Liver (tissue), 9 donors: ENCODE results near the gene ALDH2. TPM values are rescaled to one million over a fixed set of nuclear protein-coding genes. Genes with fewer than 3 reads are reported as not detected.
"Not testable (repeated sequence)": the region's sequence is repeated elsewhere in the genome, so short reads cannot be mapped to it uniquely, and the experiment has no call there.

Experiments used
- DNase-seq: peaks from one replicate; pipeline ENCODE4 v3.0.0-alpha.2; 2017; ENCODE audit warnings: low spot score
- H3K27ac ChIP-seq, 2 donors: one replicate each; pipeline ENCODE4 v1.7.0; 2013; ENCODE audit warnings: inconsistent platforms in 2 of 2, low read length in 2 of 2, control low read depth in 1 of 2, low read depth in 1 of 2, mild to moderate bottlenecking in 1 of 2
- H3K27me3 ChIP-seq, 4 donors: one replicate each; pipeline versions ENCODE4 v1.6.1 to v1.7.0; 2013; ENCODE audit warnings: low read length in 3 of 4, inconsistent platforms in 1 of 4, mild to moderate bottlenecking in 1 of 4, moderate library complexity in 1 of 4; ENCODE audit not compliant: control insufficient read depth in 4 of 4, insufficient read depth in 4 of 4
- H3K36me3 ChIP-seq, 4 donors: one replicate each; pipeline versions ENCODE4 v1.6.1 to v1.7.0; 2013; ENCODE audit warnings: low read length in 3 of 4, mild to moderate bottlenecking in 3 of 4, low read depth in 1 of 4, moderate library complexity in 1 of 4; ENCODE audit not compliant: control insufficient read depth in 4 of 4, insufficient read depth in 3 of 4
- H3K4me1 ChIP-seq, 4 donors: one replicate each; pipeline versions ENCODE4 v1.6.1 to v1.7.0; 2013; ENCODE audit warnings: low read length in 3 of 4, mild to moderate bottlenecking in 3 of 4, moderate library complexity in 1 of 4; ENCODE audit not compliant: control insufficient read depth in 4 of 4, insufficient read depth in 4 of 4
- H3K4me3 ChIP-seq, 3 donors: one replicate each; pipeline versions ENCODE4 v1.6.1 to v1.7.0; 2013; ENCODE audit warnings: low read length in 3 of 3, control low read depth in 1 of 3, low read depth in 1 of 3, mild to moderate bottlenecking in 1 of 3
- H3K9ac ChIP-seq, 2 donors: one replicate each; pipeline ENCODE4 v1.7.0; 2013; ENCODE audit warnings: low read length in 2 of 2, mild to moderate bottlenecking in 2 of 2, moderate library complexity in 2 of 2, control low read depth in 1 of 2, low read depth in 1 of 2
- H3K9me3 ChIP-seq, 4 donors: one replicate each; pipeline versions ENCODE4 v1.6.1 to v1.7.0; 2013; ENCODE audit warnings: low read length in 3 of 4; ENCODE audit not compliant: control insufficient read depth in 4 of 4
- EGR1 ChIP-seq, 2 donors: IDR thresholded peaks; 2 replicates each; pipeline ENCODE4 v1.6.1; 2016 to 2018; ENCODE audit warnings: antibody characterized with exemption in 2 of 2, low read depth in 2 of 2
- FOXA1 ChIP-seq: IDR thresholded peaks from 2 replicates; pipeline ENCODE4 v1.6.1; 2016; ENCODE audit warnings: antibody characterized with exemption
- FOXA2 ChIP-seq: IDR thresholded peaks from 2 replicates; pipeline ENCODE4 v1.6.1; 2016; ENCODE audit warnings: antibody characterized with exemption
- GABPA ChIP-seq, 2 donors: IDR thresholded peaks in 1 of 2; conservative IDR thresholded peaks in 1 of 2; 2 replicates each; pipeline ENCODE4 v1.6.1; 2016; ENCODE audit warnings: antibody characterized with exemption in 2 of 2, mild to moderate bottlenecking in 1 of 2, moderate library complexity in 1 of 2
- HNF4G ChIP-seq: IDR thresholded peaks from 2 replicates; pipeline ENCODE4 v1.6.1; 2016; ENCODE audit warnings: antibody characterized with exemption
- JUND ChIP-seq, 2 donors: IDR thresholded peaks; 2 replicates each; pipeline ENCODE4 v1.6.1; 2016; ENCODE audit warnings: antibody characterized with exemption in 2 of 2
- NR2F2 ChIP-seq: IDR thresholded peaks from 2 replicates; pipeline ENCODE4 v1.6.1; 2016; ENCODE audit warnings: antibody characterized with exemption
- RAD21 ChIP-seq, 2 donors: IDR thresholded peaks; 2 replicates each; pipeline ENCODE4 v1.6.1; 2016; ENCODE audit warnings: antibody characterized with exemption in 2 of 2, mild to moderate bottlenecking in 2 of 2
- RXRA ChIP-seq, 2 donors: IDR thresholded peaks; 2 replicates each; pipeline ENCODE4 v1.6.1; 2017 to 2018; ENCODE audit warnings: antibody characterized with exemption in 2 of 2, mild to moderate bottlenecking in 1 of 2
- SP1 ChIP-seq: IDR thresholded peaks from 2 replicates; pipeline ENCODE4 v1.6.1; 2018; ENCODE audit warnings: antibody characterized with exemption, mild to moderate bottlenecking
- TAF1 ChIP-seq: conservative IDR thresholded peaks from 2 replicates; pipeline ENCODE4 v1.6.1; 2016; ENCODE audit warnings: antibody characterized with exemption, mild to moderate bottlenecking
- YY1 ChIP-seq: IDR thresholded peaks from 2 replicates; pipeline ENCODE4 v1.6.1; 2016; ENCODE audit warnings: antibody characterized with exemption, mild to moderate bottlenecking
- WGBS: extraction: QIAGEN DNeasy Blood & Tissue Kit; methylation state at CpG from one replicate; pipeline ENCODE4 v1.1.7; 2013; 5-methylcytosine and 5-hydroxymethylcytosine counted together
- polyA plus RNA-seq, 2 donors: library from polyadenylated mRNA; stranded (reverse) in 1 of 2; unstranded in 1 of 2; fragments of 200-250 nt in 1 of 2; fragments of >200 nt in 1 of 2; fragmentation: Nextera tagmentation in 1 of 2; extraction: Ambion mirVana in 1 of 2; gene quantifications; one replicate each; pipeline versions ENCODE4 v1.2.1 to v1.2.3, GENCODE V29; 2013 to 2015
- total RNA-seq, 2 donors: library from RNA; depleted of rRNA; stranded (reverse); fragments of >200 nt; gene quantifications; one replicate each; pipeline ENCODE4 v1.2.3, GENCODE V29; 2014
- TF ChIP-seq, protein P1 (sequence below): IDR thresholded peaks from 2 replicates; pipeline ENCODE4 v1.6.1; 2016; ENCODE audit warnings: antibody characterized with exemption, mild to moderate bottlenecking
- TF ChIP-seq, protein P2 (sequence below): IDR thresholded peaks from 2 replicates; pipeline ENCODE4 v1.6.1; 2016; ENCODE audit warnings: antibody characterized with exemption
- TF ChIP-seq, protein P3 (sequence below): IDR thresholded peaks from 2 replicates; pipeline ENCODE4 v1.6.1; 2016; ENCODE audit warnings: antibody characterized with exemption
- TF ChIP-seq, protein P4 (sequence below): fragments of 150-350 bp; IDR thresholded peaks from 2 replicates; pipeline ENCODE4 v1.5.1; 2017; ENCODE audit warnings: improper control_type of control experiment, low read depth, low read length; ENCODE audit not compliant: missing input control
- donor health status: healthy.
- donor health status: healthy.
- donor health status: healthy.
- donor health status: healthy.
- donor health status: healthy.

Gene ALDH2
- total and polyA plus RNA-seq, 4 donors = 93.1 to 849 (median 573) TPM

DNA sequence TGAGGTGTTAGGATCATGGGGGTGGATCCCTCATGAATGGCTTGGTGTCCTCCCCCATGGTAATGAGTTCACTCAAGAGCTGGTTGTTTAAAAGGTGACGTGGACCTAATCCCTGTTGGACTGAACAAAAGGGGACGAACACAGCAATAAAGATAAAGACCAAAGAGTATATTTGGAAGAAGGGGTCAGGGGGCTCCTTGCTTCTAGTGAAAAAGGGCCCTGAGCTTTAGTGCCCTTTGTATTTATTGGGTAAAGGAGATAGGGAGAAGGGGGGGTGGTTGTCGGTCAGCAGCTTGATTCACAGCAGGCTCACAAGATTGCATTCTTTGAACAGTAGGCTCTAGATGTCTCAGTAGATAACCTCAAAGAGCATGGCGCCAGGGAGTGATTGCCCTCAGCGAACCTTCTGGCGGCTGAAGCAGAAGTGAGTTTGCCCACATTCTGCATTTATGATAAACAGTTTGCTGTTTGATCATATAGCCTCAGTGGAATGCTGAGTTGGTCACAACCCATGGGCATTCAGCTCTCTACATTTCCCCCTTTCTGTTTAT is 49.4 kb downstream of the ALDH2 start:
- DNase-seq = no peak
- Histone ChIP-seq H3K36me3 (peaks cover 0 to 7% (median under 1%) of the 10 kb centered on the region in 4 donors), H3K9me3 (no peaks in the 10 kb centered on the region), H3K4me1 (no peaks in the 10 kb centered on the region), H3K27me3 (no peaks in the 10 kb centered on the region), H3K9ac (no peak overlapping the region), H3K27ac (no peak overlapping the region), H3K4me3 (no peak overlapping the region)
- TF ChIP-seq HNF4G (no peak), SP1 (no peak), EGR1 (IDR thresholded peaks at IDR 0.05; ENCODE audit: low read depth in 2 of 2) (no peak), RXRA (IDR thresholded peaks at IDR 0.05) (no peak), TAF1 (no peak), FOXA2 (no peak), JUND (IDR thresholded peaks at IDR 0.05) (no peak), GABPA (IDR thresholded peaks at IDR 0.05 in 1 of 2, conservative IDR thresholded peaks at IDR 0.05 in 1 of 2) (no peak), YY1 (no peak)
- TF ChIP-seq, protein P1, sequence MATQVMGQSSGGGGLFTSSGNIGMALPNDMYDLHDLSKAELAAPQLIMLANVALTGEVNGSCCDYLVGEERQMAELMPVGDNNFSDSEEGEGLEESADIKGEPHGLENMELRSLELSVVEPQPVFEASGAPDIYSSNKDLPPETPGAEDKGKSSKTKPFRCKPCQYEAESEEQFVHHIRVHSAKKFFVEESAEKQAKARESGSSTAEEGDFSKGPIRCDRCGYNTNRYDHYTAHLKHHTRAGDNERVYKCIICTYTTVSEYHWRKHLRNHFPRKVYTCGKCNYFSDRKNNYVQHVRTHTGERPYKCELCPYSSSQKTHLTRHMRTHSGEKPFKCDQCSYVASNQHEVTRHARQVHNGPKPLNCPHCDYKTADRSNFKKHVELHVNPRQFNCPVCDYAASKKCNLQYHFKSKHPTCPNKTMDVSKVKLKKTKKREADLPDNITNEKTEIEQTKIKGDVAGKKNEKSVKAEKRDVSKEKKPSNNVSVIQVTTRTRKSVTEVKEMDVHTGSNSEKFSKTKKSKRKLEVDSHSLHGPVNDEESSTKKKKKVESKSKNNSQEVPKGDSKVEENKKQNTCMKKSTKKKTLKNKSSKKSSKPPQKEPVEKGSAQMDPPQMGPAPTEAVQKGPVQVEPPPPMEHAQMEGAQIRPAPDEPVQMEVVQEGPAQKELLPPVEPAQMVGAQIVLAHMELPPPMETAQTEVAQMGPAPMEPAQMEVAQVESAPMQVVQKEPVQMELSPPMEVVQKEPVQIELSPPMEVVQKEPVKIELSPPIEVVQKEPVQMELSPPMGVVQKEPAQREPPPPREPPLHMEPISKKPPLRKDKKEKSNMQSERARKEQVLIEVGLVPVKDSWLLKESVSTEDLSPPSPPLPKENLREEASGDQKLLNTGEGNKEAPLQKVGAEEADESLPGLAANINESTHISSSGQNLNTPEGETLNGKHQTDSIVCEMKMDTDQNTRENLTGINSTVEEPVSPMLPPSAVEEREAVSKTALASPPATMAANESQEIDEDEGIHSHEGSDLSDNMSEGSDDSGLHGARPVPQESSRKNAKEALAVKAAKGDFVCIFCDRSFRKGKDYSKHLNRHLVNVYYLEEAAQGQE = no peak
- TF ChIP-seq, protein P2, sequence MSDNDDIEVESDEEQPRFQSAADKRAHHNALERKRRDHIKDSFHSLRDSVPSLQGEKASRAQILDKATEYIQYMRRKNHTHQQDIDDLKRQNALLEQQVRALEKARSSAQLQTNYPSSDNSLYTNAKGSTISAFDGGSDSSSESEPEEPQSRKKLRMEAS = no peak
- TF ChIP-seq, protein P3, sequence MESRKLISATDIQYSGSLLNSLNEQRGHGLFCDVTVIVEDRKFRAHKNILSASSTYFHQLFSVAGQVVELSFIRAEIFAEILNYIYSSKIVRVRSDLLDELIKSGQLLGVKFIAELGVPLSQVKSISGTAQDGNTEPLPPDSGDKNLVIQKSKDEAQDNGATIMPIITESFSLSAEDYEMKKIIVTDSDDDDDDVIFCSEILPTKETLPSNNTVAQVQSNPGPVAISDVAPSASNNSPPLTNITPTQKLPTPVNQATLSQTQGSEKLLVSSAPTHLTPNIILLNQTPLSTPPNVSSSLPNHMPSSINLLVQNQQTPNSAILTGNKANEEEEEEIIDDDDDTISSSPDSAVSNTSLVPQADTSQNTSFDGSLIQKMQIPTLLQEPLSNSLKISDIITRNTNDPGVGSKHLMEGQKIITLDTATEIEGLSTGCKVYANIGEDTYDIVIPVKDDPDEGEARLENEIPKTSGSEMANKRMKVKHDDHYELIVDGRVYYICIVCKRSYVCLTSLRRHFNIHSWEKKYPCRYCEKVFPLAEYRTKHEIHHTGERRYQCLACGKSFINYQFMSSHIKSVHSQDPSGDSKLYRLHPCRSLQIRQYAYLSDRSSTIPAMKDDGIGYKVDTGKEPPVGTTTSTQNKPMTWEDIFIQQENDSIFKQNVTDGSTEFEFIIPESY = no peak
- WGBS = 62% methylated on average over 6 of the region's 6 CpGs

DNA sequence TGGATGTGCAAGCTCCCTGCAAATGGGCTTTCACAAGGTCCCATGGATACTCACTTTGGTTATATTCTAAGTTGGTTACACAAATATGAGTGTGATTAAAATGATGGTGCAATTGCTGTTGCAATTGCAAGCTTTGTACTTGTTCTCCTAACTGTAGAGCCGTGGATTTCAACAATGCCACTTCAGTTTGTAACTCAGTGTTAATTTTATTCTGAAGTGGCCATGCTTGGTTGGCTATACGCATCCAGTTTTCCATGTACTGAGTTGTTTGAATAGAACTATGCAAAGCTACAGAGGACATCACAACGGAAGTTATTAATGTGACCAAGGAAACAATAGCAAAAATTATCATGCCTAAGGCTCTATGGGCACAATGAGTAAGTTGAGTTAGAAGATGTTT is 50.2 kb downstream of the ALDH2 start:
- 71% methylated on average over 3 of the region's 3 CpGs for WGBS
- not testable (repeated sequence) for H3K4me3 ChIP-seq, H3K4me1 ChIP-seq, H3K36me3 ChIP-seq, H3K9me3 ChIP-seq, H3K27ac ChIP-seq, H3K27me3 ChIP-seq, H3K9ac ChIP-seq, DNase-seq

DNA sequence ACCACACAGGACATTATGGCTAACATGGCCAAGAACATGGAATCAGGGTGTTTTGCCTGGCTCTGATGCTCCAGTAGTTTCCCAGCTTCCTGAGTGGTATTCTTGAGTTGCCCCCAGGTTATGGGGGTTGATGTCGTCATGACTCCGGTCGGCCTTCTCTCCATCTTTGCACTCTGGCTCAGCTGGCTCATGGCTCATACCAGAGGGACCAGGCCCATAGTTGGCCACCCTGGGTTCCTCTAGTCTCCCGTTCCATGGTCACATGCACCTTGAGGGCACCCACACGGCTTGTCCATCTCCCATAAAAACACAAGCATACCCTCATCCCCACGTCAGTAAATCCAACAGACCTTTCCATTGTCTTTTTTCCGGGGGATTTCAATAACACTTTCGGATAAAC is 51.6 kb downstream of the ALDH2 start:
- H3K9me3 ChIP-seq = no peaks in the 10 kb centered on the region
- H3K27ac ChIP-seq = no peak overlapping the region
- H3K27me3 ChIP-seq = no peaks in the 10 kb centered on the region
- no peak overlapping the region for H3K9ac ChIP-seq
- 90% methylated on average over 8 of the region's 8 CpGs for WGBS
- H3K36me3 ChIP-seq = no peaks in the 10 kb centered on the region
- H3K4me3 ChIP-seq = no peak overlapping the region
- no peaks in the 10 kb centered on the region for H3K4me1 ChIP-seq
- no peak for DNase-seq
- no peak for TF ChIP-seq RXRA (IDR thresholded peaks at IDR 0.05)
- TF ChIP-seq SP1 = no peak
- TF ChIP-seq, protein P4, sequence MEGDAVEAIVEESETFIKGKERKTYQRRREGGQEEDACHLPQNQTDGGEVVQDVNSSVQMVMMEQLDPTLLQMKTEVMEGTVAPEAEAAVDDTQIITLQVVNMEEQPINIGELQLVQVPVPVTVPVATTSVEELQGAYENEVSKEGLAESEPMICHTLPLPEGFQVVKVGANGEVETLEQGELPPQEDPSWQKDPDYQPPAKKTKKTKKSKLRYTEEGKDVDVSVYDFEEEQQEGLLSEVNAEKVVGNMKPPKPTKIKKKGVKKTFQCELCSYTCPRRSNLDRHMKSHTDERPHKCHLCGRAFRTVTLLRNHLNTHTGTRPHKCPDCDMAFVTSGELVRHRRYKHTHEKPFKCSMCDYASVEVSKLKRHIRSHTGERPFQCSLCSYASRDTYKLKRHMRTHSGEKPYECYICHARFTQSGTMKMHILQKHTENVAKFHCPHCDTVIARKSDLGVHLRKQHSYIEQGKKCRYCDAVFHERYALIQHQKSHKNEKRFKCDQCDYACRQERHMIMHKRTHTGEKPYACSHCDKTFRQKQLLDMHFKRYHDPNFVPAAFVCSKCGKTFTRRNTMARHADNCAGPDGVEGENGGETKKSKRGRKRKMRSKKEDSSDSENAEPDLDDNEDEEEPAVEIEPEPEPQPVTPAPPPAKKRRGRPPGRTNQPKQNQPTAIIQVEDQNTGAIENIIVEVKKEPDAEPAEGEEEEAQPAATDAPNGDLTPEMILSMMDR = no peak
- no peak for TF ChIP-seq FOXA1
- TF ChIP-seq RAD21 (IDR thresholded peaks at IDR 0.05) = no peak
- no peak for TF ChIP-seq FOXA2
- TF ChIP-seq, protein P1 = no peak
- TF ChIP-seq HNF4G = no peak
- no peak for TF ChIP-seq NR2F2
- TF ChIP-seq, protein P2 = no peak
- TF ChIP-seq GABPA (IDR thresholded peaks at IDR 0.05 in 1 of 2, conservative IDR thresholded peaks at IDR 0.05 in 1 of 2) = no peak
- TF ChIP-seq TAF1 = no peak
